ENCODE results near the gene TANK. TPM values are rescaled to one million over a fixed set of nuclear protein-coding genes. Genes with fewer than 3 reads are reported as not detected.

The TANK gene
- total and polyA plus RNA-seq, 2 donors (not counting 3 experiments of a cell fraction or from before 2014, with no cell fraction given), result 33.3 to 83.2 TPM

- H3K4me3 ChIP-seq (replicated peaks in 1 of 3; ENCODE audit: insufficient read depth in 1 of 3, low read depth in 1 of 3, low read length in 3 of 3), result no peak overlapping the region
- BruUV-seq (replicated peaks), result no TSS peak
- no peak overlapping the region for H3K4me2 ChIP-seq (ENCODE audit: insufficient read depth, low read length)
- peaks cover 23% of the 10 kb centered on the region for H3K4me1 ChIP-seq (ENCODE audit: control insufficient read depth, extremely low read depth, insufficient read depth, low read length)
- no peak overlapping the region for H3K9ac ChIP-seq (replicated peaks; ENCODE audit: extremely low read depth, insufficient read depth, low read length)
- no peaks in the 10 kb centered on the region for H3K36me3 ChIP-seq (ENCODE audit: control insufficient read depth in 2 of 2, extremely low read depth in 1 of 2, insufficient read depth in 2 of 2, low read length in 2 of 2)
- H3K27ac ChIP-seq (ENCODE audit: insufficient read depth, low read depth, low read length), result no peak overlapping the region
- dilution Hi-C loops (cut with MboI; ENCODE audit: extremely low pct_ligation_motif_present, low sequenced_read_pairs) (no loop called here), intact Hi-C loops (cut with micrococcal nuclease) (no loop called here)
- H4K20me1 ChIP-seq (replicated peaks; ENCODE audit: control insufficient read depth, extremely low read depth, insufficient read depth, low read length), result no peaks in the 10 kb centered on the region
- H3K9me1 ChIP-seq (replicated peaks; ENCODE audit: control insufficient read depth, extremely low read depth, insufficient read depth, low read length), result no peaks in the 10 kb centered on the region
- POLR2A ChIA-PET, result no interaction called here
- DNase-seq (ENCODE audit: low read depth, low spot score), result no peak
- H2AFZ ChIP-seq (ENCODE audit: low read depth, low read length), result no peak overlapping the region
- TF ChIP-seq POLR2A (IDR thresholded peaks at IDR 0.05; ENCODE audit: low read depth, low read length) (no peak), JUN (IDR thresholded peaks at IDR 0.05; ENCODE audit: borderline replicate concordance, insufficient read depth, insufficient read length, low read depth) (no peak), EZH2 (IDR thresholded peaks at IDR 0.05; ENCODE audit: borderline replicate concordance, low read depth, low read length, severe bottlenecking) (no peak), MYC (IDR thresholded peaks at IDR 0.05; ENCODE audit: low read depth, low read length) (no peak), GATA2 (IDR thresholded peaks at IDR 0.05; ENCODE audit: insufficient read depth, insufficient read length, low read depth, low read length) (no peak), FOS (IDR thresholded peaks at IDR 0.05; ENCODE audit: borderline replicate concordance, insufficient read depth, low read length) (no peak), POLR2AphosphoS5 (IDR thresholded peaks at IDR 0.05; ENCODE audit: insufficient read depth, low read depth, low read length) (no peak)
- TF ChIP-seq, protein P1, sequence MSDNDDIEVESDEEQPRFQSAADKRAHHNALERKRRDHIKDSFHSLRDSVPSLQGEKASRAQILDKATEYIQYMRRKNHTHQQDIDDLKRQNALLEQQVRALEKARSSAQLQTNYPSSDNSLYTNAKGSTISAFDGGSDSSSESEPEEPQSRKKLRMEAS (IDR thresholded peaks at IDR 0.05; ENCODE audit: insufficient read depth, insufficient read length), result no peak
- TF ChIP-seq, protein P2, sequence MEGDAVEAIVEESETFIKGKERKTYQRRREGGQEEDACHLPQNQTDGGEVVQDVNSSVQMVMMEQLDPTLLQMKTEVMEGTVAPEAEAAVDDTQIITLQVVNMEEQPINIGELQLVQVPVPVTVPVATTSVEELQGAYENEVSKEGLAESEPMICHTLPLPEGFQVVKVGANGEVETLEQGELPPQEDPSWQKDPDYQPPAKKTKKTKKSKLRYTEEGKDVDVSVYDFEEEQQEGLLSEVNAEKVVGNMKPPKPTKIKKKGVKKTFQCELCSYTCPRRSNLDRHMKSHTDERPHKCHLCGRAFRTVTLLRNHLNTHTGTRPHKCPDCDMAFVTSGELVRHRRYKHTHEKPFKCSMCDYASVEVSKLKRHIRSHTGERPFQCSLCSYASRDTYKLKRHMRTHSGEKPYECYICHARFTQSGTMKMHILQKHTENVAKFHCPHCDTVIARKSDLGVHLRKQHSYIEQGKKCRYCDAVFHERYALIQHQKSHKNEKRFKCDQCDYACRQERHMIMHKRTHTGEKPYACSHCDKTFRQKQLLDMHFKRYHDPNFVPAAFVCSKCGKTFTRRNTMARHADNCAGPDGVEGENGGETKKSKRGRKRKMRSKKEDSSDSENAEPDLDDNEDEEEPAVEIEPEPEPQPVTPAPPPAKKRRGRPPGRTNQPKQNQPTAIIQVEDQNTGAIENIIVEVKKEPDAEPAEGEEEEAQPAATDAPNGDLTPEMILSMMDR (IDR thresholded peaks at IDR 0.05; ENCODE audit: extremely low read depth in 1 of 2, insufficient read depth in 1 of 2, low read depth in 1 of 2, low read length in 2 of 2), result no peak
- H3K79me2 ChIP-seq (ENCODE audit: control insufficient read depth, insufficient read depth, low read length), result no peaks in the 10 kb centered on the region
- no peaks in the 10 kb centered on the region for H3K27me3 ChIP-seq (ENCODE audit: control insufficient read depth in 2 of 2, insufficient read depth in 2 of 2, low read length in 2 of 2)
- CTCF ChIA-PET, result no interaction called here
- no peak for FAIRE-seq
- H3K9me3 ChIP-seq (replicated peaks; ENCODE audit: control insufficient read depth, insufficient read depth, low read length), result no peaks in the 10 kb centered on the region
Observed at GRCh38 chr2:161141033-161141432, 19.2 kb upstream of the TANK start.
